LNCAP (cell line): ENCODE data around the gene KRT80.

Experiments
- TF ChIP-seq, protein P1 (sequence below): fragments of 450-650 bp; IDR thresholded peaks from 2 replicates; pipeline ENCODE4 v1.5.1; 2017; ENCODE audit warnings: mild to moderate bottlenecking

KRT80 gene

DNA sequence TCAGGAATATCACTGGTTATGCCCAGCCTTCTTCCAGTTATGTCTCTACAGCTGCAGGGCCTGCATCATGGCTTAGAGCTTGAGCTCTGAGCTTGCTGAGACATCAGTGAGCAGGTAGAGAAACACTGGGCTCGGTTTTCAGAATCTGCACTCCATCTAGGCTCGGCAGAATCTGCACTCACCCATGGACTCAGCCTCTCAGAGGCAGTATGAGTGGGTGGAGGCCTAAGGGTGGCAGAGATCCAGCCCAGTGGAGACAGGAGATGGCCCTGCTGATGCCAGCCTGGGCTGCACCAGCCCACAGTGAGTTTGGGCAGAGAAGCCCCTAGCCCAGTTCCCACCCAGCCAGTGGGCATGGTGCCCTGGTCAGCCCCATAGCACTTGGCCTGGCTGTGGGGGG lies 12.8 kb downstream of the KRT80 start:
- TF ChIP-seq, protein P1, sequence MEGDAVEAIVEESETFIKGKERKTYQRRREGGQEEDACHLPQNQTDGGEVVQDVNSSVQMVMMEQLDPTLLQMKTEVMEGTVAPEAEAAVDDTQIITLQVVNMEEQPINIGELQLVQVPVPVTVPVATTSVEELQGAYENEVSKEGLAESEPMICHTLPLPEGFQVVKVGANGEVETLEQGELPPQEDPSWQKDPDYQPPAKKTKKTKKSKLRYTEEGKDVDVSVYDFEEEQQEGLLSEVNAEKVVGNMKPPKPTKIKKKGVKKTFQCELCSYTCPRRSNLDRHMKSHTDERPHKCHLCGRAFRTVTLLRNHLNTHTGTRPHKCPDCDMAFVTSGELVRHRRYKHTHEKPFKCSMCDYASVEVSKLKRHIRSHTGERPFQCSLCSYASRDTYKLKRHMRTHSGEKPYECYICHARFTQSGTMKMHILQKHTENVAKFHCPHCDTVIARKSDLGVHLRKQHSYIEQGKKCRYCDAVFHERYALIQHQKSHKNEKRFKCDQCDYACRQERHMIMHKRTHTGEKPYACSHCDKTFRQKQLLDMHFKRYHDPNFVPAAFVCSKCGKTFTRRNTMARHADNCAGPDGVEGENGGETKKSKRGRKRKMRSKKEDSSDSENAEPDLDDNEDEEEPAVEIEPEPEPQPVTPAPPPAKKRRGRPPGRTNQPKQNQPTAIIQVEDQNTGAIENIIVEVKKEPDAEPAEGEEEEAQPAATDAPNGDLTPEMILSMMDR: no peak

GRCh38 chr12:52178443-52178842 lies 13.4 kb downstream of the KRT80 start:
- TF ChIP-seq, protein P1: no peak

GRCh38 chr12:52175371-52176350 lies 16.2 kb downstream of the KRT80 start:
- TF ChIP-seq, protein P1: no peak

DNA sequence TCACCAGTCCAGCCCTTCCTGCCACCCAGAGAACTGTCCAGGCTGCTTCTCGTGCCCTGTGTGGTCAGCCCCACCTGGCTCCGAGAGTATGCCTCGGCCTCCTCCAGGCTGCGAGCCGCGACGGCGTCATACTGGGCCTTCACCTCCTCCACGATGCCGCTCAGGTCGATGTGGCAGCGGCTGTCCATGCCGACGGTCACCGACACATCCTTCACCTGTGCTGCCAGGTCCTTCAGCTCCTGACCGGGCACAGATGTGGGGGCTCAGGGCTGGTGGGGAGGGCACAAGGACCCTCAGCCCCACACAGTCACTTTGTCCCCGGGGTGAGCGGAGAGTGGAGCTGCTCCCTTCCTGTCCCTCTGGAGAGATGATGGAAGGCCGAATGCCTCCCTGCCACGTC lies 18.3 kb downstream of the KRT80 start:
- TF ChIP-seq, protein P1: no peak

GRCh38 chr12:52172956-52173355 lies 18.9 kb downstream of the KRT80 start:
- TF ChIP-seq, protein P1: no peak

DNA sequence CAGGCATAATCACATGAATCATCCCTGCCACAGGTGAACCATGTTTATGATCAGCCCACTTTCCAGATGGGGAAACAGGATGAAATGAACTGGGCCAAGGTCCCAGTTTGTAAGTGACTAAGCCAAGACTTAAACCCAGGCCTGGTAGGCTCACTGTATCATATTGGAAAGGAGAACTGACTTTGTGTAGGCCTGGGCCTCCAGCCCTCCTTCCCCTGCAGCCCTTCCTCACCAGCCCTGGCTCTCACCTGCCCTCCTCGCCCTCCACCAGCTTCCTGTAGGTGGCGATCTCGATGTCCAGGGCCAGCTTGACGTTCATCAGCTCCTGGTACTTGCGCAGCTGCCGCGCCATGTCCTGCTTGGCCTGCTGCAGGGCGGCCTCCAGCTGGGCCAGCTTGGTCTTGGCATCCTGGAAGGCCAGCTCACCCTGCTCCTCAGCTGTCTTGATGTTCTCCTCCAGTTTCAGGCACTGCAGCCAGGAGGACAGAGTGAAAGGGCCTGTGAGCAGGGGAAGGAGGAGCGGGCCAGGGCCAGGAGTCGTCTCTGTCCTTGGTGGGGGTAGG lies 19.8 kb downstream of the KRT80 start:
- TF ChIP-seq, protein P1: peak; percentile 58

DNA sequence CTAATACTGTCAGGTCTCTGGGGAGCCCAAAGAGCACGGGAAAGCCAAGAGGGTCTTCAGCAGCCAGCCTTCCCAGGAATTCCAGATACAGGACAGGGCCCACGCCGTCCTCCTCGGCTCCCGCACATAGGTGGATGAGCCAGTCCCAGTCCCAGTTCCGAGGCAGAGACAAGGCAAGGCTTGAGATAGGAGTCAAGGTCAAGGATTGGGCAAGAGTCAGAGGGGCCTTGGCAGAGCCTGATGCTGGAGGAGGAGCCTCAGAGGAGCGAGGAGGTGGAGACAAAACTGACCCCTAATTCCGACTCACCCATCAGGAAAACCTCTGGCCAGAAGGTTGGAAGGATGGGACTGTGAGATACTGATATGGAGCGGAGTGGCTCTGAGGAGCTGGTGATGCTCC lies 21.0 kb downstream of the KRT80 start:
- TF ChIP-seq, protein P1: no peak
